Ecto neural progenitor cell (in vitro differentiated cells): ENCODE results near the gene PTPRM.
"Not testable (repeated sequence)": the region's sequence is repeated elsewhere in the genome, so short reads cannot be mapped to it uniquely, and the experiment has no call there.

ENCODE experiments used
- DNase-seq: peaks from one replicate; pipeline ENCODE4 v3.0.0-alpha.2; 2018; ENCODE audit warnings: low spot score

PTPRM gene

GRCh38 chr18:8433771-8434170 is 866.7 kb downstream of the PTPRM start:
- no peak for DNase-seq

- no peak for DNase-seq
Measured at GRCh38 chr18:8435376-8435775, 868.3 kb downstream of the PTPRM start.

GRCh38 chr18:8439055-8439454 is 871.9 kb downstream of the PTPRM start:
- DNase-seq: no peak

GRCh38 chr18:8443505-8443904 is 876.4 kb downstream of the PTPRM start:
- no peak for DNase-seq

- DNase-seq: not testable (repeated sequence)
Measured at GRCh38 chr18:8446936-8447335, 879.8 kb downstream of the PTPRM start.

- DNase-seq: no peak
Measured at GRCh38 chr18:8448130-8448529, 881.0 kb downstream of the PTPRM start.

- DNase-seq: no peak
Measured at GRCh38 chr18:8450013-8450412, 882.9 kb downstream of the PTPRM start.

GRCh38 chr18:8450898-8451665 is 884.0 kb downstream of the PTPRM start:
- no peak for DNase-seq

- no peak for DNase-seq
Measured at GRCh38 chr18:8453528-8453927, 886.4 kb downstream of the PTPRM start.

GRCh38 chr18:8454136-8454535 is 887.0 kb downstream of the PTPRM start:
- no peak for DNase-seq

GRCh38 chr18:8455661-8456614 is 888.8 kb downstream of the PTPRM start:
- DNase-seq: no peak
